DOHH2 (cell line): ENCODE results near the gene PAM.

Experiments used
- CTCF ChIP-seq: fragments of 200-600 bp; sonication (generic); IDR thresholded peaks from one replicate; pipeline ENCODE4 v1.5.1; 2014; ENCODE audit warnings: antibody characterized with exemption, mild to moderate bottlenecking, low read depth, low read length; ENCODE audit not compliant: poor library complexity, severe bottlenecking
- EZH2phosphoT487 ChIP-seq: fragments of 200-600 bp; sonication (generic); IDR thresholded peaks from 2 replicates; pipeline ENCODE4 v1.6.1; 2017; ENCODE audit warnings: borderline replicate concordance, mild to moderate bottlenecking, antibody characterized with exemption, low read length, moderate library complexity, mixed read lengths

GRCh38 chr5:102832445-102832844 is 77.3 kb downstream of the PAM start:
- TF ChIP-seq CTCF (no peak), EZH2phosphoT487 (no peak)
